Endothelial cell (in vitro differentiated cells): ENCODE measurements around the gene LAMP2. TPM values are rescaled to one million over a fixed set of nuclear protein-coding genes. Genes with fewer than 3 reads are reported as not detected.

Source experiments
- DNase-seq: peaks from one replicate; pipeline ENCODE4 v3.0.0; 2021; ENCODE audit warnings: low spot score
- H3K27ac Mint-ChIP-seq: one replicate; pipeline ENCODE4 v1.8.0; 2021; ENCODE audit warnings: mixed read lengths, inconsistent platforms; ENCODE audit not compliant: unreplicated experiment
- H3K27me3 Mint-ChIP-seq: one replicate; pipeline ENCODE4 v1.8.0; 2021; ENCODE audit warnings: mild to moderate bottlenecking, moderate library complexity, mixed read lengths, inconsistent platforms; ENCODE audit not compliant: unreplicated experiment
- H3K36me3 Mint-ChIP-seq: one replicate; pipeline ENCODE4 v1.8.0; 2021; ENCODE audit warnings: mild to moderate bottlenecking, low read depth, mixed read lengths, inconsistent platforms; ENCODE audit not compliant: unreplicated experiment
- H3K4me1 Mint-ChIP-seq: one replicate; pipeline ENCODE4 v1.8.0; 2021; ENCODE audit warnings: mild to moderate bottlenecking, mixed read lengths, inconsistent platforms; ENCODE audit not compliant: unreplicated experiment
- H3K4me3 Mint-ChIP-seq: one replicate; pipeline ENCODE4 v1.8.0; 2021; ENCODE audit warnings: mild to moderate bottlenecking, mixed read lengths, inconsistent platforms; ENCODE audit not compliant: unreplicated experiment
- H3K9me3 Mint-ChIP-seq: one replicate; pipeline ENCODE4 v1.8.0; 2021; ENCODE audit warnings: mixed read lengths, inconsistent platforms; ENCODE audit not compliant: unreplicated experiment
- CTCF ChIP-seq: fragments of 200-600 bp; sonication (generic); IDR thresholded peaks from one replicate; pipeline ENCODE4 v1.5.0; 2021; ENCODE audit warnings: antibody characterized with exemption; ENCODE audit not compliant: unreplicated experiment
- long read RNA-seq: library from polyadenylated mRNA; unstranded; transcript quantifications from one replicate; pipeline ENCODE4 v2.0.0, GENCODE V29; 2020; ENCODE audit not compliant: unreplicated experiment
- total RNA-seq: library from RNA; stranded (reverse); fragmentation: NEBNext Ultra II Directional; extraction: Animal tissue kit (Norgen Biotek cat#: 25700); gene quantifications from one replicate; pipeline ENCODE4 v1.2.1, GENCODE V29; 2021; ENCODE audit not compliant: unreplicated experiment

The LAMP2 gene
- 67.5 TPM for total RNA-seq
- long read RNA-seq, full-length matches to known transcripts: 68 of 72 reads
- long read RNA-seq, partial matches to known transcripts: 1 of 72 reads
- long read RNA-seq, other reads (novel, unspliced or antisense): 3 of 72 reads

GRCh38 chrX:120468825-120469525 is at the start of gene LAMP2:
LAMP2 (minus strand) TSS chrX:120469296; CDS start chrX:120469169, 127 bp downstream.
- TF ChIP-seq CTCF: no peak
- H3K27me3 Mint-ChIP-seq: peaks cover 1% of the 10 kb centered on the region
- DNase-seq: peak; percentile 76

GRCh38 chrX:120517936-120518335 is 48.8 kb upstream of the LAMP2 start:
- H3K9me3 Mint-ChIP-seq: no peaks in the 10 kb centered on the region
- H3K4me3 Mint-ChIP-seq: no peak overlapping the region
- no peaks in the 10 kb centered on the region for H3K4me1 Mint-ChIP-seq
- H3K27me3 Mint-ChIP-seq: peaks cover 1% of the 10 kb centered on the region
- no peak for TF ChIP-seq CTCF
- no peak for DNase-seq
- H3K27ac Mint-ChIP-seq: no peak overlapping the region
- H3K36me3 Mint-ChIP-seq: no peaks in the 10 kb centered on the region

More at GRCh38 chrX:120468825-120469525, at the start of gene LAMP2:
- peaks cover 10% of the 10 kb centered on the region for H3K4me1 Mint-ChIP-seq
- peak within 1 kb of the TSS; percentile 98 for H3K4me3 Mint-ChIP-seq
- no peaks in the 10 kb centered on the region for H3K9me3 Mint-ChIP-seq
- H3K27ac Mint-ChIP-seq: peak within 1 kb of the TSS; percentile 94
- H3K36me3 Mint-ChIP-seq: no peaks in the 10 kb centered on the region

- Mint-ChIP-seq H3K36me3 (no peaks in the 10 kb centered on the region), H3K9me3 (no peaks in the 10 kb centered on the region), H3K27ac (no peak overlapping the region), H3K4me3 (no peak overlapping the region), H3K4me1 (no peaks in the 10 kb centered on the region), H3K27me3 (peaks cover 1% of the 10 kb centered on the region)
- peak; percentile 2 for DNase-seq
- no peak for TF ChIP-seq CTCF
Observed at GRCh38 chrX:120514236-120514635, 45.1 kb upstream of the LAMP2 start.

GRCh38 chrX:120512627-120513026 is 43.5 kb upstream of the LAMP2 start:
- Mint-ChIP-seq H3K36me3 (no peaks in the 10 kb centered on the region), H3K27me3 (peaks cover 1% of the 10 kb centered on the region), H3K9me3 (no peaks in the 10 kb centered on the region), H3K4me3 (no peak overlapping the region), H3K27ac (no peak overlapping the region), H3K4me1 (no peaks in the 10 kb centered on the region)
- no peak for DNase-seq
- TF ChIP-seq CTCF: no peak

- no peaks in the 10 kb centered on the region for H3K4me1 Mint-ChIP-seq
- H3K9me3 Mint-ChIP-seq: no peaks in the 10 kb centered on the region
- H3K4me3 Mint-ChIP-seq: no peak overlapping the region
- no peak overlapping the region for H3K27ac Mint-ChIP-seq
- DNase-seq: no peak
- no peaks in the 10 kb centered on the region for H3K36me3 Mint-ChIP-seq
- peaks cover 1% of the 10 kb centered on the region for H3K27me3 Mint-ChIP-seq
- no peak for TF ChIP-seq CTCF
Observed at GRCh38 chrX:120512222-120512621, 43.1 kb upstream of the LAMP2 start.
